GM21423 (cell line): ENCODE results near the gene ADAM22.
A peak's percentile ranks its signal among the peaks of the same experiment; 100 is the strongest.

Experiments used
- ATAC-seq: cut with Tn5 transposase; IDR thresholded peaks from one replicate; pipeline ENCODE4 v1.9.1; 2021; ENCODE audit warnings: mild to moderate bottlenecking, moderate library complexity; ENCODE audit not compliant: unreplicated experiment

The ADAM22 gene

GRCh38 chr7:88102675-88103074, 168.6 kb downstream of the ADAM22 start:
- no peak for ATAC-seq

GRCh38 chr7:88104732-88105131, 170.7 kb downstream of the ADAM22 start:
- ATAC-seq, result no peak

GRCh38 chr7:88105231-88105630, 171.2 kb downstream of the ADAM22 start:
- no peak for ATAC-seq

- no peak for ATAC-seq
These were observed 172.4 kb downstream of the ADAM22 start for GRCh38 chr7:88106434-88106833.

GRCh38 chr7:88109612-88110011, 175.6 kb downstream of the ADAM22 start:
- no peak for ATAC-seq

- peak; percentile 63 for ATAC-seq
These were observed 177.2 kb downstream of the ADAM22 start for GRCh38 chr7:88111140-88111743.

GRCh38 chr7:88111954-88112471, 178.0 kb downstream of the ADAM22 start:
- no peak for ATAC-seq

GRCh38 chr7:88115258-88115796, 181.3 kb downstream of the ADAM22 start:
- ATAC-seq, result no peak

GRCh38 chr7:88115816-88116215, 181.8 kb downstream of the ADAM22 start:
- no peak for ATAC-seq

GRCh38 chr7:88116235-88116795, 182.3 kb downstream of the ADAM22 start:
- no peak for ATAC-seq

GRCh38 chr7:88117325-88117724, 183.3 kb downstream of the ADAM22 start:
- no peak for ATAC-seq

GRCh38 chr7:88121335-88121734, 187.3 kb downstream of the ADAM22 start:
- ATAC-seq, result no peak

GRCh38 chr7:88127637-88128290, 193.7 kb downstream of the ADAM22 start:
- ATAC-seq, result no peak

GRCh38 chr7:88132725-88133124, 198.7 kb downstream of the ADAM22 start:
- peak; percentile 90 for ATAC-seq

- no peak for ATAC-seq
These were observed 206.9 kb downstream of the ADAM22 start for GRCh38 chr7:88140947-88141346.

GRCh38 chr7:88141479-88141878, 207.4 kb downstream of the ADAM22 start:
- no peak for ATAC-seq

GRCh38 chr7:88141953-88142352, 207.9 kb downstream of the ADAM22 start:
- no peak for ATAC-seq

GRCh38 chr7:88146616-88147015, 212.6 kb downstream of the ADAM22 start:
- no peak for ATAC-seq

GRCh38 chr7:88147341-88147740, 213.3 kb downstream of the ADAM22 start:
- no peak for ATAC-seq

- no peak for ATAC-seq
These were observed 213.9 kb downstream of the ADAM22 start for GRCh38 chr7:88147949-88148348.

- ATAC-seq, result no peak
These were observed 216.0 kb downstream of the ADAM22 start for GRCh38 chr7:88150033-88150432.
